Uterus (tissue), 4 donors: ENCODE measurements around the gene NECTIN1. TPM values are rescaled to one million over a fixed set of nuclear protein-coding genes. Genes with fewer than 3 reads are reported as not detected.

Source experiments
- DNase-seq, 2 donors: peaks; one replicate each; pipeline ENCODE4 v3.0.0-alpha.2; 2019 to 2020
- H3K27ac ChIP-seq, 2 donors: fragments of 200-600 bp; sonication (generic); 1 replicate in 1 of 2; 2 replicates in 1 of 2; pipeline ENCODE4 v1.5.1; 2016 to 2018
- H3K27me3 ChIP-seq, 2 donors: fragments of 200-600 bp; sonication (generic); one replicate each; pipeline ENCODE4 v1.5.1; 2018 to 2019; ENCODE audit warnings: control low read depth in 1 of 2
- H3K36me3 ChIP-seq, 2 donors: fragments of 200-600 bp; sonication (generic); one replicate each; pipeline ENCODE4 v1.5.1; 2019; ENCODE audit warnings: control low read depth in 1 of 2
- H3K4me1 ChIP-seq, 2 donors: fragments of 200-600 bp; sonication (generic); one replicate each; pipeline ENCODE4 v1.5.1; 2018 to 2019; ENCODE audit warnings: control low read depth in 1 of 2
- H3K4me3 ChIP-seq, 2 donors: fragments of 200-600 bp; sonication (generic); 1 replicate in 1 of 2; 2 replicates in 1 of 2; pipeline ENCODE4 v1.5.1; 2018 to 2019; ENCODE audit warnings: mild to moderate bottlenecking in 1 of 2
- H3K9me3 ChIP-seq, 2 donors: fragments of 200-600 bp; sonication (generic); one replicate each; pipeline ENCODE4 v1.5.1; 2019; ENCODE audit warnings: control low read depth in 1 of 2
- POLR2A ChIP-seq, 2 donors: fragments of 450-650 bp; IDR thresholded peaks; one replicate each; pipeline ENCODE4 v1.6.1; 2016; ENCODE audit warnings: antibody characterized with exemption in 2 of 2, mild to moderate bottlenecking in 1 of 2, moderate library complexity in 1 of 2
- intact Hi-C: fragments of 100-400 bp; cut with DNase I; formaldehyde crosslinking; loops from one replicate; pipeline ENCODE4 v1.15.1; 2023; ENCODE audit warnings: low total_unique reads
- total RNA-seq, 4 donors: library from RNA; depleted of rRNA in 3 of 4; stranded (reverse); fragments of >200 nt in 3 of 4; gene quantifications; one replicate each; pipeline versions ENCODE4 v1.1.0 to v1.2.4, GENCODE V29; 2014 to 2023
- TF ChIP-seq, protein P1 (sequence below), 4 experiments: fragments of 200-600 bp in 2 of 4; fragments of 450-650 bp in 2 of 4; sonication (generic) in 2 of 4; IDR thresholded peaks; one replicate each; pipeline ENCODE4 v1.5.1; 2016 to 2019; ENCODE audit warnings: antibody characterized with exemption in 4 of 4, mild to moderate bottlenecking in 2 of 4, moderate library complexity in 1 of 4
- donor health status: DM: yes; HTN: yes; CAD: no.

Gene NECTIN1
- total RNA-seq, 4 donors from 2014 or later: 1.3 to 10.6 (median 9.2) TPM; not detected in 1

DNA sequence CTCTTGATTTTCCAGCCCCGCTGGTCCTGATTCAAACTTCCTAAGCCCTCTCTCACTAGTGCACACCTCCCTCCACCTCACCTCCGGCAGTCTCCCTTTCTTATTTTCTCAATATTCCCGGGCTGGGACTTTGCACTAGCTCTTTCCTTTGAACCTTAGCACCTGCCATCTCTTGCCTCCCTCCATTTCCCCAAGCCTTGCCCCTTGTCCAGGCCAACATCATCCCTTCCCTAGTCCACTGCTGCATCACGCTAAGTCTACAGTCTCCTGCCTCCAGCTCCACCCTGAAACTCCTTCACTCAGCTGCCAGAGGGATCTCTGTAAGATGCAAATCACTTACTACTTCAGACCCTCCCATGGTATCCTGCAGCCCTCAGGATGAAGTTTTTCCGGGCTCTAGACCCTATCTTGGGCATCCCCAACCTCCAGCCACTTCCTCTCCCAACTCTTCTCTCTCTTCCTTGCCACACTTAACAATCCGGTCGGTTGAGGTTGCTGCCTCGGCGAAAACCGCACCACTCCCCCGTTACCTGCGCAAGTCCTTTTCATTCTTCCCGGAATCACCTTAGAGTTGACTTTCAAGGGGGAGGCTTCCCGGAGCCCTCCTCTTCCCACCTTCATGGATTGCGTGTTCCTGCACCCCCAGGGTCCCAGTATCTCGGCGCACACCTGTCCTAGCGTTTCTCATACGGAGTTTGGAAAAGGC is 42.7 kb downstream of the NECTIN1 start:
- no peaks in the 10 kb centered on the region for H3K27me3 ChIP-seq
- no peaks in the 10 kb centered on the region for H3K9me3 ChIP-seq
- H3K27ac ChIP-seq: no peak overlapping the region
- no peaks in the 10 kb centered on the region for H3K36me3 ChIP-seq
- intact Hi-C loops: no loop called here
- H3K4me3 ChIP-seq: no peak overlapping the region
- no peak for TF ChIP-seq POLR2A (IDR thresholded peaks at IDR 0.05)
- TF ChIP-seq, protein P1, sequence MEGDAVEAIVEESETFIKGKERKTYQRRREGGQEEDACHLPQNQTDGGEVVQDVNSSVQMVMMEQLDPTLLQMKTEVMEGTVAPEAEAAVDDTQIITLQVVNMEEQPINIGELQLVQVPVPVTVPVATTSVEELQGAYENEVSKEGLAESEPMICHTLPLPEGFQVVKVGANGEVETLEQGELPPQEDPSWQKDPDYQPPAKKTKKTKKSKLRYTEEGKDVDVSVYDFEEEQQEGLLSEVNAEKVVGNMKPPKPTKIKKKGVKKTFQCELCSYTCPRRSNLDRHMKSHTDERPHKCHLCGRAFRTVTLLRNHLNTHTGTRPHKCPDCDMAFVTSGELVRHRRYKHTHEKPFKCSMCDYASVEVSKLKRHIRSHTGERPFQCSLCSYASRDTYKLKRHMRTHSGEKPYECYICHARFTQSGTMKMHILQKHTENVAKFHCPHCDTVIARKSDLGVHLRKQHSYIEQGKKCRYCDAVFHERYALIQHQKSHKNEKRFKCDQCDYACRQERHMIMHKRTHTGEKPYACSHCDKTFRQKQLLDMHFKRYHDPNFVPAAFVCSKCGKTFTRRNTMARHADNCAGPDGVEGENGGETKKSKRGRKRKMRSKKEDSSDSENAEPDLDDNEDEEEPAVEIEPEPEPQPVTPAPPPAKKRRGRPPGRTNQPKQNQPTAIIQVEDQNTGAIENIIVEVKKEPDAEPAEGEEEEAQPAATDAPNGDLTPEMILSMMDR (IDR thresholded peaks at IDR 0.05): no peak
- no peak for DNase-seq
- no peaks in the 10 kb centered on the region for H3K4me1 ChIP-seq

DNA sequence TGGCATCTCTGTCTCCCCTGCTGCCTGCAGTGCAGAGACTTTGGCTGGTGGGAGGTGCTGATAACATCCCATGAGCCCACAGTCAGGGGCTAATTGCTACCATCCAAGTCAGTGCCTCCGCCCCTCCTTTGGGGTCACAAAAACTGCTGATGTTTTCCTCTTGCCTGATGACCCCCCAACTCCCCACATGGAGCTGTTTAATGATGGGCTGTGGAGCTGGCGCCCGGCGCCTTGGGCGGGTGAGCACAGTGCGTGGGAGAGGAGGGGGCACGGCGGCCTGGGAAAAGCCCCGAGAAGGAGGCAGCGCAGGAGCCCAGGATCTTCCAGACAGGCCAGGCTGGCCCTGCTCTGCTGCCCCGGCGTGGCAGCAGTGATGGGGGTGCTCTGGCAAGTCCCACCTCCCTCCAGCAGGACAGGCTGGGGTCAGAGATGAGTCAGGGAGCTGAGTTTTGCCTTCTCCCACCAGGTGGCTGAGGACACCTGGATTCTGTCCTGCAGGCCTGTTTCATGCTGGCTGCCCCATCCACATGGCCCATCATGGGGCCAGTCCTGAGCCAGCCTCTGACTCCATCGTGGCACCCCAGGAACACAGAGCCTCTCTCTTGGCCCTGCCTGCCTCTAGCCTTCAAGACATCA is 43.8 kb downstream of the NECTIN1 start:
- no peaks in the 10 kb centered on the region for H3K4me1 ChIP-seq
- no peaks in the 10 kb centered on the region for H3K27me3 ChIP-seq
- H3K27ac ChIP-seq: no peak overlapping the region
- H3K4me3 ChIP-seq: no peak overlapping the region
- TF ChIP-seq, protein P1 (IDR thresholded peaks at IDR 0.05): no peak
- TF ChIP-seq POLR2A (IDR thresholded peaks at IDR 0.05): no peak
- no peak for DNase-seq
- H3K9me3 ChIP-seq: no peaks in the 10 kb centered on the region
- intact Hi-C loops: no loop called here
- no peaks in the 10 kb centered on the region for H3K36me3 ChIP-seq

DNA sequence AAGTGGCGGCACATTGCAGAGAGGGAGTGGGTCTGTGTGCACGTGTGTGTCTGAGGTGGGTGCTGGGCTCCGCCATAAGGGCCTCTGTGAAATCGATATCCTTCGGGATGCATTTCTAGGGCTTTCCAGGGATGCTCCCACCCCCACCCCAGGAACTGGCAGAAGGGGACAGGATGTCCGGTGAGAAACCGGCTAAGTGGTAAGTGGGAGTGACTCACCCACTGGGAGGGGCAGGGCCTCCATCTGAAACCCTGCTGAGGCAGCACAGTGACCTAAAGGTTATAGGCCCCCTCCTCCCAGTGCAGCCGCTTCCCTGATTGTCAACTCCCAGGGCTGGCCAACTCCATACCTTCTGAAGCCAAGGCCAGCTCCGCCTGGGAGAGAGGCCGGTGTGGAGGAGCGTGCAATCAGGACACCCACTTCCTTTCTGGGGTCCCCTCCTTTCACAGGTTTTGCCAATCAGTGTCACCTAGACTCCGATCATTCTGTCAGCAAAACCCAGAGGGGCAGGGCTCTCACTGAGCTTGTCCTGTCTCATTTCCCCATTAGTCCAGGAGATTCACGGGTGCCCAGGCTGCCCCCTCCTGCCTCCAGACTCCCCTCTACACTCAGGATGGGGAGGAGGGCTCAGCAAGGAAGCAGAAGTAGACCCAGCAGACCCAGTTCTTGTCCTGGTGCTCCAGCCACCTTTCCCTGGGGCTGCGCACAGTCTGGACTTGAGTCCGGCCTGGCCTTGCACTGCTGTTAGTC is 44.5 kb downstream of the NECTIN1 start:
- intact Hi-C loops: no loop called here
- Histone ChIP-seq H3K27me3 (no peaks in the 10 kb centered on the region), H3K4me3 (no peak overlapping the region), H3K4me1 (no peaks in the 10 kb centered on the region), H3K36me3 (no peaks in the 10 kb centered on the region), H3K9me3 (no peaks in the 10 kb centered on the region), H3K27ac (no peak overlapping the region)
- no peak for DNase-seq
- TF ChIP-seq, protein P1 (IDR thresholded peaks at IDR 0.05): no peak
- no peak for TF ChIP-seq POLR2A (IDR thresholded peaks at IDR 0.05)

DNA sequence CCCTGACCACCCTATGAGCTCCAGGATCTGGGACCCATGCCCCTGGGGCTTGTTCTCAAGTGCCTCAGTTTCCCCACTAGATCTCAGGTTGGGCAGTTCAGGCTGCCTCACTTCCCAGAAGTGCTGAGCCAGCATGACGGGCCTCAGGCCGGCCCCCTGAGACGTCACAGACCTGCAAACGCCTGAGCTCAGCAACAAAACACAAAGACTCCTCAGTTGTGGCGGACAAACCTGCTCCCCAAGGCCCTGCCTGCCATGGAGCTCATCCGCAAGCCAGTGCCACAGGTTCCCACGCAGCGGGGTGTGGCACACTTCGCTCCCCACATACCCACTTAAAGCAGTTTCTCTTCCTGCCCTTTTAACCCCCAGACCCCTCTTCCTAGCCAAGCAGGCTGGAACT is 45.2 kb downstream of the NECTIN1 start:
- H3K27ac ChIP-seq: no peak overlapping the region
- intact Hi-C loops: no loop called here

More for the DNA sequence above, 45.2 kb downstream of the NECTIN1 start:
- H3K4me1 ChIP-seq: no peaks in the 10 kb centered on the region
- no peak overlapping the region for H3K4me3 ChIP-seq
- DNase-seq: no peak
- no peaks in the 10 kb centered on the region for H3K9me3 ChIP-seq
- no peaks in the 10 kb centered on the region for H3K36me3 ChIP-seq
- H3K27me3 ChIP-seq: no peaks in the 10 kb centered on the region
- no peak for TF ChIP-seq POLR2A (IDR thresholded peaks at IDR 0.05)
- TF ChIP-seq, protein P1 (IDR thresholded peaks at IDR 0.05): no peak
